Cardiac fibroblast (primary cell): ENCODE results near the gene TMPRSS9.

ENCODE experiments used
- DNase-seq, 2 donors: peaks; one replicate each; pipeline versions ENCODE4 v3.0.0 to v3.0.0-alpha.2; 2010; ENCODE audit warnings: low read depth in 2 of 2
- H3K4me3 ChIP-seq, 2 donors: replicated peaks in 1 of 2; 1 replicate in 1 of 2; 2 replicates in 1 of 2; pipeline ENCODE4 v1.5.1; 2011; ENCODE audit warnings: low read depth in 2 of 2, low read length in 2 of 2, mild to moderate bottlenecking in 2 of 2, moderate library complexity in 1 of 2
- CTCF ChIP-seq: IDR thresholded peaks from one replicate; pipeline ENCODE4 v1.5.1; 2011; ENCODE audit warnings: low read depth, mild to moderate bottlenecking, low read length, inconsistent platforms

Gene TMPRSS9

DNA sequence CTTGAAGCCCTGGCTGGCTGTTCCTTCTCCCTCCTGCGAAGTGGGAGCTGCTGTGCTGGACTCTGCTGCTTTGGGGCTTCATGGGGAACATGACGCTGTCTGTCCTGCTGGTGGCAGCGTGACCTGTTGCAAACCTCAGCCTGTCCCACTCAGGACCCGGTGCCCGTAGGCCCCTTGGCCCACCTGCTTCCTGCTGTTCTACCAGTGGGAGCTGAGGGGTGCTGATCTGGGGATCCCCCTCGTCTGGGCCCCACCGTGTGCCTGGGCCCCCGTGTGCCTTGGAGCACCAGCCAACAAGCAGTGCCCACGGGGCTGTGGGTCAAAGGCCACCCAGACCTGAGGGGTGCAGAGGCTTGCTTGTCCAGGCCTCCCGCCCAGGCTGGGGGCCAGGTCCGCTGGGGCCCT is 26.3 kb upstream of the TMPRSS9 start:
- no peak overlapping the region for H3K4me3 ChIP-seq
- DNase-seq, result no peak
- TF ChIP-seq CTCF, result no peak

DNA sequence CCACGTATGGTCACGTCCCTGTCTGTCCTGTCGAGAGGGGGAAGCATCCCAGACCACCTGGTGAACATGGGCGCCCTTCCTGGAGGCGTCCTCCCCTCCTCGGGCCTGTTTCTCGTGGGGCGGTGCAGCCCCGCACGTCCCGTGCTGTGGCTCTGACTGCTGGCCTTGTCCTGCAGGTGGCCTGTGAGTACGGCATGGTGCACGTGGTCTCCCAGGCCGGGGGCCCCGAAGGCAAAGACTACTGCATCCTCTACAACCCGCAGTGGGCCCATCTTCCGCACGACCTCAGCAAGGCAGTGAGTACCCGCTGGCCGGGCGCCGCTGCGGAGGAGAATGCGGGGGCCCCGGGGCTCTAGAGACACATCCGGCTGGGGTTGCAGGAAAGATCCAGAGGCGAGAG is 25.6 kb upstream of the TMPRSS9 start:
- H3K4me3 ChIP-seq, result no peak overlapping the region
- TF ChIP-seq CTCF, result no peak
- no peak for DNase-seq

- DNase-seq, result no peak
- no peak for TF ChIP-seq CTCF
Measured at GRCh38 chr19:2334986-2335846, 24.8 kb upstream of the TMPRSS9 start.

DNA sequence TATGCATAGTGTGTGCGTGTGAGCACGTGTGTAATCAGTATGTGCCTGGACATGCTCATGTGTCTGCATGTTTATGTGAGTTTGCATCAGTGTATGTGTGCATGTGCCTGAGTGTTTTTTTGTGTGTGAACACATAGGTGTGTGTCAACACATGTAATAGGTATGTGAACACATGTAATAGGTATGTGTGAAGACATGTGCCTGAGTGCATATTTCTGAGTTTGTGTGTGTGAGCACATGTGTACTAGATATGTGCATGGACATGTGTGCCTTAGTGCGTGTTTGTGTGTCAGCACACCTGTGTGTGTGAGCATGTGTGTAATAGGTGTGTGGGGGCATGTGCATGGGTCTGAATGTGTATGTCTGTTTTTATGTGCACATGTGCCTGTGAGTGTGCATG is 24.2 kb upstream of the TMPRSS9 start:
- DNase-seq, result no peak
- H3K4me3 ChIP-seq, result no peak overlapping the region
- TF ChIP-seq CTCF, result no peak

More at GRCh38 chr19:2334986-2335846, 24.8 kb upstream of the TMPRSS9 start:
- H3K4me3 ChIP-seq, result no peak overlapping the region

- no peak overlapping the region for H3K4me3 ChIP-seq
- TF ChIP-seq CTCF, result no peak
- no peak for DNase-seq
Measured at GRCh38 chr19:2336528-2337328, 23.3 kb upstream of the TMPRSS9 start.

GRCh38 chr19:2337329-2337707 is 22.7 kb upstream of the TMPRSS9 start:
- peak; percentile 8 for TF ChIP-seq CTCF
- H3K4me3 ChIP-seq, result no peak overlapping the region
- DNase-seq, result peak; percentile 37 to 70
